K562 (cell line): Measurements from ENCODE around the gene ANKRD45. TPM values are rescaled to one million over a fixed set of nuclear protein-coding genes. Genes with fewer than 3 reads are reported as not detected.

Experiments
- DDX20 ChIP-seq: fragments of 450-650 bp; IDR thresholded peaks from 2 replicates; pipeline ENCODE4 v1.6.1; 2016; ENCODE audit warnings: missing genetic modification characterization, low read depth, mild to moderate bottlenecking, missing compliant biosample characterization, moderate library complexity
- FOXK1 ChIP-seq: sonication (generic); formaldehyde crosslinking; IDR thresholded peaks from 2 replicates; pipeline ENCODE4 v1.8.0; 2022; ENCODE audit warnings: missing genetic modification reagents, mild to moderate bottlenecking, borderline replicate concordance
- GATAD2A ChIP-seq: fragments of 450-650 bp; IDR thresholded peaks from 2 replicates; pipeline ENCODE4 v1.6.1; 2017
- KAT2B ChIP-seq: IDR thresholded peaks from one replicate; pipeline ENCODE4 v1.6.1; 2012; ENCODE audit warnings: low read depth, mild to moderate bottlenecking, control low read depth, inconsistent platforms, low read length, moderate library complexity
- LEF1 ChIP-seq: fragments of 450-650 bp; IDR thresholded peaks from 2 replicates; pipeline ENCODE4 v1.6.1; 2016; ENCODE audit warnings: mild to moderate bottlenecking
- TBP ChIP-seq: optimal IDR thresholded peaks from 2 replicates; pipeline ENCODE3; 2011; ENCODE audit warnings: low read depth, low read length, improper control_type of control experiment
- polyA plus RNA-seq, 8 experiments: library from polyadenylated mRNA; depleted of rRNA in 4 of 8; stranded (reverse) in 5 of 8; unstranded in 3 of 8; fragments of >200 nt; fragmentation: Nextera tagmentation in 2 of 8; fragmentation: Illumina TruSeq in 1 of 8; extraction: Ambion mirVana in 2 of 8; extraction: Trizol in 1 of 8; gene quantifications; 2 replicates each; pipeline versions ENCODE4 v1.2.1 to v1.2.3, GENCODE V29; 2011 to 2014; ENCODE audit warnings: inconsistent platforms in 1 of 8, missing spikeins in 1 of 8
- total RNA-seq, 7 experiments: library from RNA; depleted of rRNA in 6 of 7; stranded (reverse); fragments of >200 nt in 6 of 7; fragmentation: Illumina TruSeq in 2 of 7; extraction: Trizol in 2 of 7; gene quantifications; 2 replicates each; pipeline versions ENCODE4 v1.2.1 to v1.2.3, GENCODE V29; 2011 to 2021; ENCODE audit warnings: low replicate concordance in 1 of 7
- TF ChIP-seq, protein P1 (sequence below), 2 experiments: fragments of 450-650 bp in 1 of 2; sonication (generic) in 1 of 2; formaldehyde crosslinking in 1 of 2; IDR thresholded peaks; 2 replicates each; pipeline versions ENCODE4 v1.7.1 to v1.9.0; 2016 to 2022; ENCODE audit warnings: inconsistent platforms in 1 of 2, mild to moderate bottlenecking in 1 of 2, missing genetic modification reagents in 1 of 2
- TF ChIP-seq, protein P2 (sequence below): fragments of 250-450 bp; sonication (Bioruptor Pico); IDR thresholded peaks from 2 replicates; pipeline ENCODE4 v1.4.0; 2020
- TF ChIP-seq, protein P3 (sequence below): IDR thresholded peaks from 2 replicates; pipeline ENCODE4 v1.6.1; 2016; ENCODE audit warnings: missing genetic modification characterization, missing compliant biosample characterization
- TF ChIP-seq, protein P4 (sequence below), 2 experiments: IDR thresholded peaks; 2 replicates each; pipeline ENCODE4 v1.6.1; 2012; ENCODE audit warnings: improper control_type of control experiment in 2 of 2, low read depth in 2 of 2, low read length in 2 of 2, borderline replicate concordance in 1 of 2
- TF ChIP-seq, protein P5 (sequence below): fragments of 450-650 bp; IDR thresholded peaks from 2 replicates; pipeline ENCODE4 v1.6.1; 2016; ENCODE audit warnings: low read depth, mild to moderate bottlenecking, moderate library complexity

Gene ANKRD45
- total and polyA plus RNA-seq, 9 of the 15 experiments (the other 6 are each of a cell fraction or from before 2014, with no cell fraction given), result 0.10 to 0.30 (median 0.11) TPM; not detected in 2

DNA sequence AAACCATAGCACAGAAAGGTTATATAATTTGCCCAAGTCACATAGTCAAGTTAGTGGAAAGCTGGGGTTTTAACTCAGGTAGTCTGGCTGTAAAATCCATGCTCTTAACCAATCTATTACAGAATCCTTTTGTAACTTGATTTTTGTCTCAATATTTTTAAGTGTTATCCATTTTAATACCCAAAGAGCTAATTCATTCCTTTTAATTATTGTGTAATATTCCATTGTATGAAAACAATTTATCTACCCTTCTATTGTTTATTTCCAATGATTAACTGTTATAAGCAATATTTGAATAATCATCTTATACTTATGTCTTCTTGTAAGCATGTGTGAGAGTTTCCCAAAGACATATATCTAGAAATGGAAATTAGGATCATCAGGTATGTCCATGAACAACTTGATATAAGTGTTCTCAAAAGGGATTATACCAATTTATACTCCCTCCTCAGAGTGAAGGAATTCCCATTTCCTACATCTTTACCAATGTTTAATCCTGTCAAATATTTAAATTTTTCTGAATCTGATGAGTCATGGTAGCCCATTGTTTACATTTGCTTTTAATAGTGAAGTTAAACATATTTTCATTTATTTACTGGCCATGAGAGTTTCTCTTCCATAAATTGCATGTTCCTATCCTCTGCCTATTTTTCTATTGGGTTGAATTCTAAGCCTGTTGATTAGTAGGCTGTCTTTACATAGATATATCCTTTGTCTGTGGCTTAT, 20.6 kb downstream of the ANKRD45 start (continued):
- TF ChIP-seq DDX20 (tag) (no peak), FOXK1 (CRISPR knock-in tag) (no peak), LEF1 (no peak), KAT2B (no peak), TBP (no peak), GATAD2A (no peak)
- TF ChIP-seq, protein P1, sequence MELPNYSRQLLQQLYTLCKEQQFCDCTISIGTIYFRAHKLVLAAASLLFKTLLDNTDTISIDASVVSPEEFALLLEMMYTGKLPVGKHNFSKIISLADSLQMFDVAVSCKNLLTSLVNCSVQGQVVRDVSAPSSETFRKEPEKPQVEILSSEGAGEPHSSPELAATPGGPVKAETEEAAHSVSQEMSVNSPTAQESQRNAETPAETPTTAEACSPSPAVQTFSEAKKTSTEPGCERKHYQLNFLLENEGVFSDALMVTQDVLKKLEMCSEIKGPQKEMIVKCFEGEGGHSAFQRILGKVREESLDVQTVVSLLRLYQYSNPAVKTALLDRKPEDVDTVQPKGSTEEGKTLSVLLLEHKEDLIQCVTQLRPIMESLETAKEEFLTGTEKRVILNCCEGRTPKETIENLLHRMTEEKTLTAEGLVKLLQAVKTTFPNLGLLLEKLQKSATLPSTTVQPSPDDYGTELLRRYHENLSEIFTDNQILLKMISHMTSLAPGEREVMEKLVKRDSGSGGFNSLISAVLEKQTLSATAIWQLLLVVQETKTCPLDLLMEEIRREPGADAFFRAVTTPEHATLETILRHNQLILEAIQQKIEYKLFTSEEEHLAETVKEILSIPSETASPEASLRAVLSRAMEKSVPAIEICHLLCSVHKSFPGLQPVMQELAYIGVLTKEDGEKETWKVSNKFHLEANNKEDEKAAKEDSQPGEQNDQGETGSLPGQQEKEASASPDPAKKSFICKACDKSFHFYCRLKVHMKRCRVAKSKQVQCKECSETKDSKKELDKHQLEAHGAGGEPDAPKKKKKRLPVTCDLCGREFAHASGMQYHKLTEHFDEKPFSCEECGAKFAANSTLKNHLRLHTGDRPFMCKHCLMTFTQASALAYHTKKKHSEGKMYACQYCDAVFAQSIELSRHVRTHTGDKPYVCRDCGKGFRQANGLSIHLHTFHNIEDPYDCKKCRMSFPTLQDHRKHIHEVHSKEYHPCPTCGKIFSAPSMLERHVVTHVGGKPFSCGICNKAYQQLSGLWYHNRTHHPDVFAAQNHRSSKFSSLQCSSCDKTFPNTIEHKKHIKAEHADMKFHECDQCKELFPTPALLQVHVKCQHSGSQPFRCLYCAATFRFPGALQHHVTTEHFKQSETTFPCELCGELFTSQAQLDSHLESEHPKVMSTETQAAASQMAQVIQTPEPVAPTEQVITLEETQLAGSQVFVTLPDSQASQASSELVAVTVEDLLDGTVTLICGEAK (IDR thresholded peaks at IDR 0.05), result no peak
- TF ChIP-seq, protein P1 (CRISPR knock-in tag; IDR thresholded peaks at IDR 0.05), result no peak
- TF ChIP-seq, protein P2, sequence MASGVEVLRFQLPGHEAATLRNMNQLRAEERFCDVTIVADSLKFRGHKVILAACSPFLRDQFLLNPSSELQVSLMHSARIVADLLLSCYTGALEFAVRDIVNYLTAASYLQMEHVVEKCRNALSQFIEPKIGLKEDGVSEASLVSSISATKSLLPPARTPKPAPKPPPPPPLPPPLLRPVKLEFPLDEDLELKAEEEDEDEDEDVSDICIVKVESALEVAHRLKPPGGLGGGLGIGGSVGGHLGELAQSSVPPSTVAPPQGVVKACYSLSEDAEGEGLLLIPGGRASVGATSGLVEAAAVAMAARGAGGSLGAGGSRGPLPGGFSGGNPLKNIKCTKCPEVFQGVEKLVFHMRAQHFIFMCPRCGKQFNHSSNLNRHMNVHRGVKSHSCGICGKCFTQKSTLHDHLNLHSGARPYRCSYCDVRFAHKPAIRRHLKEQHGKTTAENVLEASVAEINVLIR, result no peak
- TF ChIP-seq, protein P3, sequence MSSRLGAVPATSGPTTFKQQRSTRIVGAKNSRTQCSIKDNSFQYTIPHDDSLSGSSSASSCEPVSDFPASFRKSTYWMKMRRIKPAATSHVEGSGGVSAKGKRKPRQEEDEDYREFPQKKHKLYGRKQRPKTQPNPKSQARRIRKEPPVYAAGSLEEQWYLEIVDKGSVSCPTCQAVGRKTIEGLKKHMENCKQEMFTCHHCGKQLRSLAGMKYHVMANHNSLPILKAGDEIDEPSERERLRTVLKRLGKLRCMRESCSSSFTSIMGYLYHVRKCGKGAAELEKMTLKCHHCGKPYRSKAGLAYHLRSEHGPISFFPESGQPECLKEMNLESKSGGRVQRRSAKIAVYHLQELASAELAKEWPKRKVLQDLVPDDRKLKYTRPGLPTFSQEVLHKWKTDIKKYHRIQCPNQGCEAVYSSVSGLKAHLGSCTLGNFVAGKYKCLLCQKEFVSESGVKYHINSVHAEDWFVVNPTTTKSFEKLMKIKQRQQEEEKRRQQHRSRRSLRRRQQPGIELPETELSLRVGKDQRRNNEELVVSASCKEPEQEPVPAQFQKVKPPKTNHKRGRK (tag), result no peak
- TF ChIP-seq, protein P4, sequence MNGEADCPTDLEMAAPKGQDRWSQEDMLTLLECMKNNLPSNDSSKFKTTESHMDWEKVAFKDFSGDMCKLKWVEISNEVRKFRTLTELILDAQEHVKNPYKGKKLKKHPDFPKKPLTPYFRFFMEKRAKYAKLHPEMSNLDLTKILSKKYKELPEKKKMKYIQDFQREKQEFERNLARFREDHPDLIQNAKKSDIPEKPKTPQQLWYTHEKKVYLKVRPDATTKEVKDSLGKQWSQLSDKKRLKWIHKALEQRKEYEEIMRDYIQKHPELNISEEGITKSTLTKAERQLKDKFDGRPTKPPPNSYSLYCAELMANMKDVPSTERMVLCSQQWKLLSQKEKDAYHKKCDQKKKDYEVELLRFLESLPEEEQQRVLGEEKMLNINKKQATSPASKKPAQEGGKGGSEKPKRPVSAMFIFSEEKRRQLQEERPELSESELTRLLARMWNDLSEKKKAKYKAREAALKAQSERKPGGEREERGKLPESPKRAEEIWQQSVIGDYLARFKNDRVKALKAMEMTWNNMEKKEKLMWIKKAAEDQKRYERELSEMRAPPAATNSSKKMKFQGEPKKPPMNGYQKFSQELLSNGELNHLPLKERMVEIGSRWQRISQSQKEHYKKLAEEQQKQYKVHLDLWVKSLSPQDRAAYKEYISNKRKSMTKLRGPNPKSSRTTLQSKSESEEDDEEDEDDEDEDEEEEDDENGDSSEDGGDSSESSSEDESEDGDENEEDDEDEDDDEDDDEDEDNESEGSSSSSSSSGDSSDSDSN (IDR thresholded peaks at IDR 0.05; ENCODE audit: borderline replicate concordance in 1 of 2, low read depth in 2 of 2, low read length in 2 of 2), result no peak
- TF ChIP-seq, protein P5, sequence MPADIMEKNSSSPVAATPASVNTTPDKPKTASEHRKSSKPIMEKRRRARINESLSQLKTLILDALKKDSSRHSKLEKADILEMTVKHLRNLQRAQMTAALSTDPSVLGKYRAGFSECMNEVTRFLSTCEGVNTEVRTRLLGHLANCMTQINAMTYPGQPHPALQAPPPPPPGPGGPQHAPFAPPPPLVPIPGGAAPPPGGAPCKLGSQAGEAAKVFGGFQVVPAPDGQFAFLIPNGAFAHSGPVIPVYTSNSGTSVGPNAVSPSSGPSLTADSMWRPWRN, result no peak
